Mucosa of descending colon (tissue), 3 donors: ENCODE results near the gene AAGAB. TPM values are rescaled to one million over a fixed set of nuclear protein-coding genes. Genes with fewer than 3 reads are reported as not detected.

Experiments
- ATAC-seq: fragments of 200-7000 bp; cut with Tn5 transposase; one replicate; pipeline ENCODE4 v1.9.1; 2020; ENCODE audit warnings: mild to moderate bottlenecking, moderate library complexity
- DNase-seq, 3 donors: peaks; one replicate each; pipeline ENCODE4 v3.0.0-alpha.2; 2020
- H3K36me3 ChIP-seq: fragments of 200-600 bp; one replicate; pipeline ENCODE4 v1.8.0; 2021; ENCODE audit warnings: low read depth, mild to moderate bottlenecking
- H3K4me1 ChIP-seq: fragments of 200-600 bp; one replicate; pipeline ENCODE4 v1.8.0; 2021; ENCODE audit warnings: low read depth, mild to moderate bottlenecking
- H3K4me3 ChIP-seq: fragments of 200-600 bp; one replicate; pipeline ENCODE4 v1.8.0; 2021; ENCODE audit warnings: mild to moderate bottlenecking
- H3K9me3 ChIP-seq: fragments of 200-600 bp; one replicate; pipeline ENCODE4 v1.8.0; 2021; ENCODE audit warnings: mild to moderate bottlenecking
- intact Hi-C, 2 donors: fragments of 100-400 bp; cut with DNase I in 1 of 2; cut with micrococcal nuclease in 1 of 2; formaldehyde crosslinking; loops; one replicate each; pipeline versions ENCODE4 v1.11.0 to v1.11.1; 2022; cut with DNase I, micrococcal nuclease
- total RNA-seq, 3 donors: library from RNA; stranded (reverse); fragmentation: NEBNext Ultra II Directional in 2 of 3; extraction: Animal tissue kit (Norgen Biotek cat#: 25700) in 2 of 3; gene quantifications; one replicate each; pipeline versions ENCODE4 v1.2.1 to v1.2.4, GENCODE V29; 2021 to 2023
- TF ChIP-seq, protein P1 (sequence below): fragments of 200-600 bp; IDR thresholded peaks from one replicate; pipeline ENCODE4 v1.8.0; 2022; ENCODE audit warnings: antibody characterized with exemption, mild to moderate bottlenecking
- donor health status: DM: no; HTN: no; CAD: no; lungs with moderate emphysema.
- donor health status: DM: no; HTN: no; CAD: no.
- donor health status: DM: no; HTN: yes; CAD: no.

Gene AAGAB
- total RNA-seq, 3 donors from 2014 or later, result 40.5 to 52.1 (median 48.3) TPM

DNA sequence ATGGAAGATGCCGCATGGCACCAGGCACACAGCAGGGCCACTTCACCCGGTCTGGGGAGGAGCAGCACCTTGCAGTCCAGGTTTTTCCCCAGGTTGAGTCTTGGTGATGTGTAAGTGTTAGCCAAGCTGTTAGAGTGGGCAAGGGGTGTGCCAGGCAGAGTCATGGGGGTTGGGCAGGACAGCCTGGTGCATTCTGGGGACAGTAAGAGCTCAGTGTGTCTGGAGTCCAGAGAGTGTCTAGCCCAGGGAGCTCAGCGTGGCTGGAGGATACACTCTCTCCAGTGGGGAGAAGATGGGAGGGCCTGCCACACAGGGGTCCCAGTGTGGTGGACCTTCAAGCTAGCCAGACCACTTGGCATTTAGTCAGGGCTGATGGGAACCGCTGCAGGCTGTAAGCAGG is 87.4 kb downstream of the AAGAB start:
- Histone ChIP-seq H3K36me3 (no peaks in the 10 kb centered on the region), H3K9me3 (no peaks in the 10 kb centered on the region), H3K4me1 (peaks cover 2% of the 10 kb centered on the region), H3K4me3 (no peak overlapping the region)
- ATAC-seq, result no peak
- peak in 1 of 3 donors; percentile 25 for DNase-seq
- TF ChIP-seq, protein P1, sequence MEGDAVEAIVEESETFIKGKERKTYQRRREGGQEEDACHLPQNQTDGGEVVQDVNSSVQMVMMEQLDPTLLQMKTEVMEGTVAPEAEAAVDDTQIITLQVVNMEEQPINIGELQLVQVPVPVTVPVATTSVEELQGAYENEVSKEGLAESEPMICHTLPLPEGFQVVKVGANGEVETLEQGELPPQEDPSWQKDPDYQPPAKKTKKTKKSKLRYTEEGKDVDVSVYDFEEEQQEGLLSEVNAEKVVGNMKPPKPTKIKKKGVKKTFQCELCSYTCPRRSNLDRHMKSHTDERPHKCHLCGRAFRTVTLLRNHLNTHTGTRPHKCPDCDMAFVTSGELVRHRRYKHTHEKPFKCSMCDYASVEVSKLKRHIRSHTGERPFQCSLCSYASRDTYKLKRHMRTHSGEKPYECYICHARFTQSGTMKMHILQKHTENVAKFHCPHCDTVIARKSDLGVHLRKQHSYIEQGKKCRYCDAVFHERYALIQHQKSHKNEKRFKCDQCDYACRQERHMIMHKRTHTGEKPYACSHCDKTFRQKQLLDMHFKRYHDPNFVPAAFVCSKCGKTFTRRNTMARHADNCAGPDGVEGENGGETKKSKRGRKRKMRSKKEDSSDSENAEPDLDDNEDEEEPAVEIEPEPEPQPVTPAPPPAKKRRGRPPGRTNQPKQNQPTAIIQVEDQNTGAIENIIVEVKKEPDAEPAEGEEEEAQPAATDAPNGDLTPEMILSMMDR, result no peak
- intact Hi-C loops, result no loop called here

DNA sequence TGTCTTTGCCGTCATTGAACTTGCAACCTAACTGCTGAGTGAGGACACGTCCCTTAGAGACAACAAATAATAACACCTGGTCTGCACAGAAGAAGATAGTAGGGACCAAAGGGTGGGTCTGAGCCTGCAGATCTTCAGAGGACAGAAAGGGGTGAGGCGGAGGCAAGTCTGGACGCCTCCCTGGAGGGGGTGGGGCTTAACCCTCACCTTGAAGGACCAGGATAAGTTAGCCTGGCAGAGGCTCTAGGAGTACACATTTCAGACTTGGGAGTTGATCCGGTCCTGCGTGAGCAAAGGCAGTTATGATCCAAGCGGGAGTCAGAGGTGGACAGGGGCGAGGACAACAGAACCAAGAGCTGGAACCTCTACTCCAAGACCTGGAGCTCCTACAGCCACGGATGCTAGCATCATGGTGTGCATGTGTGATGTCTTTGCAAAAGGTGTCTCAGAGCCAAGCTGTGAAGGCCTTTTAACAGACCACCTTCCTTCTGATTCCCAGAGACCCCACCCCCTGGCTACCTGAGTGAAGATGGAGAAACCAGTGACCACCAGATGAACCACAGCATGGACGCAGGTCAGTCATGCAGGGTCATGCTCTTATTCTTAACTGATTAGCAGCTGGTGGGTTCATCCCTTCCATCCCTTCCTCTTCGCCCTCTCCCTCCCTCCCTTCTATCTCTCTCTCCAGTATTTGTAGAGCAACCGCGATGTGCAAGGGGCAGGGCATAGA is 88.0 kb downstream of the AAGAB start:
- TF ChIP-seq, protein P1, result no peak
- DNase-seq (no peak), ATAC-seq (no peak)
- intact Hi-C loops, result no loop called here
- Histone ChIP-seq H3K4me1 (peaks cover 7% of the 10 kb centered on the region), H3K9me3 (no peaks in the 10 kb centered on the region), H3K4me3 (no peak overlapping the region), H3K36me3 (no peaks in the 10 kb centered on the region)

DNA sequence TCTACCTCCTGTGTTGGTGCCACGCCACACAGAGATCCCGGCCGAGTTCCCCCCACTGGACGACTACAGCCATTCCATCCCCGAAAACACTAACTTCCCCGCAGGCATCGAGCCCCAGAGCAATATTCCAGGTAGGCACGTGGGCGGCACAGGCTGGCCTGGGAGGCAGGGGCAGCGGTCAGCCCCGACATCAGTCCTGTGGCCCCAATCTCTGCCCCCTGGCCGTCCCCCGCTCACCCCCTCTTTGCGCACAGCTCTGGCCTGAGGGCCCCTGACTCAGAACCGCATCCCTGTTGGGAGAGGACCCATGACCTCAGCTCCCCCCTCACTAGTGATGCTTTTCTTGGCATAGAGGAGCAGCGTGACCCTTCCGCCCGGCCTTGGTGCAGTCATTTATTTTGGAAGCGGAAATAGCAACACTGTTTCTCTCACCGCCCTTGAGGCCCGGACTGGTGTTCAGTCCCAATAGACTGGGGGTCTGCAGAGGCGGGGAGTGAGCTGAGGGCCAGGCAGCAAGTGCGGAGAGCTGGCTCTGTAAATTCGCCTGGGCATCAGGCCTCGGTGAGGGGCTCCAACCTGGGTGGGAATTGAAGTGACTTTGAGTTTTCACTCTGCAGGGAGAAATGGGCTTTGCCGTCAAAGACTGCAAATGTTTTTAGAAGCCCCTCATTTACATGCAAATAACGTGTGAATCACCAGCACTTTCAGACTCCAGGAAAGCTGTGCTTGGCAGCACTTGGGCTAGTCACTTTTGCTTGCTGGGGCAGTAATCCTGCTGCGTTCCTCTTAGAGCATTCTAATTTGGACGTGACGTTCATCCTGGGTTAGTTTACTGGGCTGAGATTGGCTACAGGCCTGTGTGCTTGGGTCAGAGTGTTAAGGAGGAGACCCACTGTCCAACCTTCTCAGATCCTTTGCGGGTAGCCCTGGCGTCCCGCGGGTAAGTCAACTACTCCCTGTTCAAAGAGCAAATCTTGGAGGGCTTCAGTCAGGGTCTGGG is 88.9 kb downstream of the AAGAB start:
- ATAC-seq (no peak), DNase-seq (peak in 1 of 3 donors; percentile 48)
- Histone ChIP-seq H3K9me3 (no peaks in the 10 kb centered on the region), H3K4me1 (peaks cover 7% of the 10 kb centered on the region), H3K36me3 (no peaks in the 10 kb centered on the region), H3K4me3 (no peak overlapping the region)
- TF ChIP-seq, protein P1, result no peak
- intact Hi-C loops, result no loop called here

DNA sequence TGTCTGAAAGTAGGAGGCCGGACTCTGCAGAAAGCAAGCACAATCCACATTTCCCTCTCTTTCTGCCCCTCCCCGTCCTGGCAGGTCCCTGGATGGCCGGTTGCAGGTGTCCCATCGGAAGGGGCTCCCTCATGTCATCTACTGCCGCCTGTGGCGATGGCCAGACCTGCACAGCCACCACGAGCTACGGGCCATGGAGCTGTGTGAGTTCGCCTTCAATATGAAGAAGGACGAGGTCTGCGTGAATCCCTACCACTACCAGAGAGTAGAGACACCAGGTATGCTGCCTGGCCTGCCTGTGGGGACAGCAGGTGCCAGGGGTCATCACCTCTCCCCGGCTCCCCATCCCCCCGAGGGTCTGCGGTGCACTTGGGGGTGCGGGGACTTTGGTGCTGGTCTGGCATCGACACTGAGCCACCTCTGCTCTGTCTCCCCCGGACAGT is 89.6 kb downstream of the AAGAB start:
- no peak overlapping the region for H3K4me3 ChIP-seq
- H3K9me3 ChIP-seq, result no peaks in the 10 kb centered on the region
- TF ChIP-seq, protein P1, result no peak
- intact Hi-C loops, result no loop called here
- DNase-seq (no peak), ATAC-seq (no peak)
- H3K4me1 ChIP-seq, result peaks cover 7% of the 10 kb centered on the region
- H3K36me3 ChIP-seq, result no peaks in the 10 kb centered on the region

DNA sequence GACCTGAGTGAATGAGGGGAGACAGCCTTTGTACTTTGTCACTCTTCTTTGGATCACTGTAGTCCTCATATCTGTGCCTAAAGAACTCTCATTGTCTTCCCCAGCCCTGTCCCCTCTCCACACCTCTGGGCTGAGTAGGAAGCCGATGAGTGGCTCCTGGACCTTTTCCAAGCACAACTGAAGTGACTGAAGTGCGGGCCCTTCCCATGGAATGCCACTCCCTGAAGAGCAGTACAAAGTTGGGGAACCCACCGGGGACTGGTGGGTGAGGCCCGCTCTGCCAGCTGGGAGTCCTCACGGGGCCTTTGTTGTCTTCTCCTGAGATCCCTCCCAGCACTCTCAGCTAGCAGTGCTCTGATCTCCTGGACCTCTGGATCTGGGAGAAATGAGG is 90.1 kb downstream of the AAGAB start:
- TF ChIP-seq, protein P1, result no peak
- Histone ChIP-seq H3K4me1 (peaks cover 7% of the 10 kb centered on the region), H3K9me3 (no peaks in the 10 kb centered on the region), H3K36me3 (no peaks in the 10 kb centered on the region), H3K4me3 (no peak overlapping the region)
- peak in 1 of 3 donors; percentile 38 for DNase-seq
- peak; percentile 42 for ATAC-seq
- intact Hi-C loops, result no loop called here
